Muscle of back (tissue), 13 donors: ENCODE measurements around the gene CDKN2D. TPM values are rescaled to one million over a fixed set of nuclear protein-coding genes. Genes with fewer than 3 reads are reported as not detected.

Experiments used
- DNase-seq, 3 donors: peaks; one replicate each; pipeline versions ENCODE4 v3.0.0 to v3.0.0-alpha.2; 2013
- long read RNA-seq, 9 donors: transcript quantifications; one replicate each; lab custom pipeline, GENCODE V29; 2026
- polyA plus RNA-seq, 10 donors: library from polyadenylated mRNA; unstranded; fragments of 120-200 nt; gene quantifications; one replicate each; pipeline ENCODE4 v1.2.1, GENCODE V29; 2013; ENCODE audit not compliant: insufficient read length in 10 of 10

Gene CDKN2D
- polyA plus RNA-seq, result 10 to 100 TPM; 13.6 to 22.3 (median 15.5) TPM
- long read RNA-seq, donor 1, transcript CDKN2D-202 (2 exons, 1,422 nt), result major isoform, 9 of 18 reads
- long read RNA-seq, donor 1, partial matches to known transcripts, result 9 of 18 reads
- long read RNA-seq, donor 1, other reads (novel, unspliced or antisense), result 0 of 18 reads
- long read RNA-seq, donor 2, transcript CDKN2D-202 (2 exons, 1,422 nt), result major isoform, 7 of 7 reads
- long read RNA-seq, donor 2, partial matches to known transcripts, result 0 of 7 reads
- long read RNA-seq, donor 2, other reads (novel, unspliced or antisense), result 0 of 7 reads
- long read RNA-seq, donor 3, result 0 reads
- long read RNA-seq, donor 4, partial matches to known transcripts, result 0 of 5 reads
- long read RNA-seq, donor 4, other reads (novel, unspliced or antisense), result 0 of 5 reads
- long read RNA-seq, donor 5, transcript CDKN2D-202 (2 exons, 1,422 nt), result major isoform, 9 of 12 reads
- long read RNA-seq, donor 5, partial matches to known transcripts, result 0 of 12 reads
- long read RNA-seq, donor 5, other reads (novel, unspliced or antisense), result 0 of 12 reads
- long read RNA-seq, donor 6, transcript CDKN2D-202 (2 exons, 1,422 nt), result major isoform, 5 of 8 reads
- long read RNA-seq, donor 6, partial matches to known transcripts, result 0 of 8 reads
- long read RNA-seq, donor 6, other reads (novel, unspliced or antisense), result 0 of 8 reads
- long read RNA-seq, donor 7, transcript CDKN2D-202 (2 exons, 1,422 nt), result major isoform, 6 of 7 reads
- long read RNA-seq, donor 7, partial matches to known transcripts, result 0 of 7 reads
- long read RNA-seq, donor 7, other reads (novel, unspliced or antisense), result 0 of 7 reads
- long read RNA-seq, donor 8, transcript CDKN2D-202 (2 exons, 1,422 nt), result major isoform, 10 of 11 reads
- long read RNA-seq, donor 8, partial matches to known transcripts, result 0 of 11 reads
- long read RNA-seq, donor 8, other reads (novel, unspliced or antisense), result 0 of 11 reads
- long read RNA-seq, donor 9, partial matches to known transcripts, result 0 of 3 reads
- long read RNA-seq, donor 9, other reads (novel, unspliced or antisense), result 0 of 3 reads

DNA sequence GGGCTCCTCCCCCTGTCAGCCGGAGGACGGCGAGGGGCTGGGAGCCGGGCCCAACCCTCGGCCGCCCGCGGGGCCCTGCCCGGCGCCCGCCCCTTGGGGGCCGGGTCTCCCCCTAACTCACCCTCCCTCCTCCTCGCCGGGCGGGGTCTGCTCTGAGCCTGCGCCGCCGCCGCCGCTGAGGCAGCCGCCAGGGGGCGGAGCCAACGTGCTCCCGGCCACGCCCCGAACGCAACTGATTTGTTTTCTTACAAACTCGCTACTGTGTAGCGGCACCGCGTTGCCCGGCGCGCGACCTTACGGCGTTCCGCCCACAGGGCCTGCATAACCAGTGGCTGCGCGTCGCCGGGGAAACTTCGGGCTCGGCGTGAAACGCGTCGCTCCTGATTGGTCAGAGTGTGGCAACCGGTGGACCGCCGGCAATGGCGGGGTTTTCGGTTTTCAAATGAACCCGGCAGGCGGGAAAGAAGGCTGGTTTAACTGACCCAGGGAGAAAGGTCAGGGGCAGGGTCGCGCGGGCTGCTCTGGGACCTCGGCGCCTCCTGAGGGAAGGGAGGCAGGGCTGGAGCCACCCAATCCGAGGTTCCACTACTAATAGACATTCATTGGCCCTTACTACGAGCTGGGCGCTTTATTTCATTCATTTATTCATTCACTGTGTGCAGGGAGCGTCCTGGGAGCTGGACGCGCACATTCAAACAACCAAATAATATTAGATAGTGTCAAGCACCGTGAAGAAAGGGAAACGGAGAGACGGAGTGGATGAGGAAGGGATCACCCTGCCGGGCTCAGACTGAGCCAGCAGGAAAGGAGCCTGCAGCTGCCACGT is at the start of gene CDKN2D:
Gene CDKN2D, minus strand, starts transcription at position 154 of the 826 bp plus-strand sequence. CDS start 326 bp downstream, outside the sequence.
- peak; percentile 99 to 100 (median 100) for DNase-seq

DNA sequence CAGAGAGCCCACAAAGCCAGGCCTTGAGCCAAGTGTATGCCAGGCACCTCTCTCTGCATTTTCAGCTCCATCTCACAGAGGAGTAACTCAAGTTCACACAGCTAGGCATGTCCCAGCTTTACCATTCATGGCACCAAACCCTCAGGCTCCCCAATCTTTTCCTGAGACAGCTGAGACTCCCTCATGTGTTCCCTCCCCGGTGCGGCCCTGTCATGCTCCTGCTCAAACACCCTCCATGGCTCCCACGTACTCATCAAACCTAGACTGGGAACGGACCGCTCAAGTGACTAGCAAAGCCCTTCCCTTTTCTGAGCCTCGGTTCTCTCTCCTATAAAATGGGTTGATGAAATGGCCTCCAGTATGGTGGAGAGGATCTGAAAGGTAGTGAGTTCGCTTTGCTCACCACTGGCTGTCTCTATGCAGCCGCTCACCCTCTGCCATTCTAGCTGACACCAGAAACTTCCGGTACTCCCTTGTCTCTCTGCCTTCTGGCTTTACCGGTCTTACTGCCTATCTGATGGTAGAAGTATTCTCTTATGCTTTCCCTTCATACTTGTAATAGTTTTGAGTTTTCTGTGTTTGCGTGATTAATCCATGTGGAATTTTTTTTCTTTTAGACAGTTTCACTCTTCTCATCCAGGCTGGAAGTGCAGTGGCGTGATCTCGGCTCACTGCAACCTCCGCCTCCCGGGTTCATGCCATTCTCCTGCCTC is 48.8 kb upstream of the CDKN2D start:
- peak in 1 of 3 donors; percentile 54 for DNase-seq

DNA sequence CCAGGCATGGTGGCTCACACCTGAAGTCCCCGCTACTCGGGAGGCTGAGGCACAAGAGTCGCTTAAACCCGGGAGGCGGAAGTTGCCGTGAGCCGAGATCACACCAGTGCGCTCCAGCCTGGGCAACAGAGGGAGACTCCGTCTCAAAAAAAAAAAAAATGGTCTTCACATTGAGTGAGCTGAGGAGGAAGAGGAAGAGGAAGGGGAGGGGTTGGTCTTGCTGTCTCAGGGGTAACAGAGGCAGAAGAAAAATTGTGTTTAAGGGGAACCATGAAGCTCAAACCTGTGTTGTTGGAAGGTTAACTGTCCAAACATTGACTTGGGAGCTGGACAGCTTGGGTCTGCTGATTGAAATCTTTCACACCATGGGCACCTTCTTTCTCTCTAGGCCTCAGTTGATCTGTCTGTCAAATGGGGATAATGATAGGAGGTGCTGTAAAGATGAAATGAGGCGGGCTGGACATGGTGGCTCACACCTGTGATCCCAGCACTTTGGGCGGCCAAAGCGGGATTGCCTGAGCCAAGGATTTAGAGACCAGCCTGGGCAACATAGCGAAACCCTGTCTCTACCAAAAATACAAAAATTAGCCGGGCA is 46.7 kb upstream of the CDKN2D start:
- no peak for DNase-seq

DNA sequence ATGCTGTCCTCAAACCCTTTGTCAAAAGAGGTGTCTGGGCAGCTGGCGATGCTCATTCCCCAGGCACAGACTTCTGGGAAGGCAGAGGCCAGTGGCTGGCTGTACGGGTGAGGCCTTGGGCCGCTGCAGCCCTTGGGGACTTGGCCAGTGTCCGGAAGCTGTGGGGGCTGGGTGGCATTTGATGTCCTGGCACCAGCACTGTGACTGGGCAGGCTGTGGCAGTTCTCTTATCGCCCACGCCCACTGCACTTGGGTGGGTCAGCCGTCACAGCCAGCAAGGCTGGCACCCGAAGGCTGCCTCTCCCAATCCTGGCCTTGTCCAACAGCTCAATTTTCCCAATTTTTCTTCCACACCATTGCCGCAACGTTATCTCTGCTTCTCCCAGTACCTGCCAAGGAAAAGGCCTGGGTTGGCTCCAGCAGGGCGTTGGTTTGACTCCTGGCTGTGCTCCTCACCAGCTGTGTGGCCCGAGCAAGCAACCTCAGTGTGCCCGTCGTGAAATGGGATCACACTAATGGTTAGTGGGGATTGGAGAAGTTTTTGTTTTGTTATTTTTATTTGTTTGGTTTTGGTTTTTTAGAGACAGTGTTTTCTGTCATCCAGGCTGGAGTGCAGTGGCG is 43.8 kb upstream of the CDKN2D start:
- peak in 2 of 3 donors; percentile 25 to 27 for DNase-seq

DNA sequence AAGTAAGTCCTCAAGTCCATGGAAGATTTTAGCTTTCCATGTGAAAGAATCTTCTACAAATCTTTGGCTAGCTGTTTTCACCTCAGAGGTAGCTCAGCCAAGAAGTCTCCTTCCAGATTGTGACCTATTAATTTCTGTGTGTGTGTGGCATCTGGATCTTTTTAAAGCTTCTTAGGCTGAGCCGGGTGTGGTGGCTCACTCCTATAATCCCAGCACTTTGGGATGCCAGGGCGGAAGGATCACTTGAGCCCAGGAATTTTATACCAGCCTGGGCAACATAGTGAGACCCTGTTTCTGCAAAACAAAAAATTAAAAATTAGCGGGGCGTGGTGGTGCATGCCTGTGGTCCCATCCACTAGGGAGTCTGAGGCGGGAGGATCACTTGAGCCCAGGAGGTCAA is 43.1 kb upstream of the CDKN2D start:
- DNase-seq, result no peak

DNA sequence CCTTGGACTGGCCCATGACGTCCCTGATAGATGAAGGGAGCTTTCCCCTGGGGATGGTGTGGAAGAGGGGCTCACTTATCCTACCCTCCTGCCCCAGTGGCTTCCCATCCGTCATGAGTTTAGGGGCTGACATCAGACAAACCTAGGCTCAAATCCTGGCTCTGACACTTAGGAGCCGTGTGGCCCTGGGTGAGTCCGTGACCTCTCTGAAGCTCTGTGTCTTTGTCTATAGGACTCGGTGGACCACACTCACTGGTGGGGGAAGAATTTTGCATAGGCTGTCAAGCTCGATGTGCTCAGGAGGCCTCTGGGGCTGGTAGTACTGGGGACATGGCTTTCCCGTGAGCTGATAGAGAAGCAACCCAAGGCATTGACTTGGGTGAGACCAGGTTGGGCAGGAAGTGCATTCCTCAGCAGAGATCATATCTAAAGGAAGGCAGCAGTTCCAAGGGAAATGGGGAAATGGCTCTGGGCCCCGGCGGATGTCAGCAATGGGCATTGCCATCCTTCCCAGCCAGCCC is 35.7 kb upstream of the CDKN2D start:
- DNase-seq, result no peak

DNA sequence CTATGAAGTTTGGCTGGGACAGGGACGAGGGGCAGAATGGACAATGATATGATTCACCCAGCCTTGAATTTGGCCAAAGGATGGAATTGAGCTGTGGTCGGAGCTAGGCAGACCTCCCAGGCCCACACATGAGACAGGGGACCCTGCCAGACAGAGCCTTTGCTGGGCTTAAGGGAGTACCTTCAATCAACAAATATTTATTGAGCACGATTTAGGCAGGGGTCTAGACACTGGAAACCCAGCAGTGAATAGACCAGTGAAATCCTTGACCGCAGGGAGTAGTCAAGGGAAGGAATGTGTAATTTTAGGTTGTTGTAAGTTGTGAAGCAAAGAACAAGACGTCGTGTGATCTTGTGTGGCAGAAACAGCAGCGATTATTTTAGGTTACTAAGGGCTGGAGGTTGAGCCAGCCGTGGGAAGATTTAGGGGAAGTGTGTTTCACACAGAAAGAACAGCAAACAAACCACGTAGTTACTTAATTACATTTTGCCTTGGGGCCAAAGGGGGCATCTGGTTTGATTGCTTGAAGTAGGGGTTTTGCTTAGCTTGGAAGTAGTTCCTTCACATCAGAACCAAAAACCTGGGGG is 35.2 kb upstream of the CDKN2D start:
- DNase-seq, result peak in 1 of 3 donors; percentile 39

DNA sequence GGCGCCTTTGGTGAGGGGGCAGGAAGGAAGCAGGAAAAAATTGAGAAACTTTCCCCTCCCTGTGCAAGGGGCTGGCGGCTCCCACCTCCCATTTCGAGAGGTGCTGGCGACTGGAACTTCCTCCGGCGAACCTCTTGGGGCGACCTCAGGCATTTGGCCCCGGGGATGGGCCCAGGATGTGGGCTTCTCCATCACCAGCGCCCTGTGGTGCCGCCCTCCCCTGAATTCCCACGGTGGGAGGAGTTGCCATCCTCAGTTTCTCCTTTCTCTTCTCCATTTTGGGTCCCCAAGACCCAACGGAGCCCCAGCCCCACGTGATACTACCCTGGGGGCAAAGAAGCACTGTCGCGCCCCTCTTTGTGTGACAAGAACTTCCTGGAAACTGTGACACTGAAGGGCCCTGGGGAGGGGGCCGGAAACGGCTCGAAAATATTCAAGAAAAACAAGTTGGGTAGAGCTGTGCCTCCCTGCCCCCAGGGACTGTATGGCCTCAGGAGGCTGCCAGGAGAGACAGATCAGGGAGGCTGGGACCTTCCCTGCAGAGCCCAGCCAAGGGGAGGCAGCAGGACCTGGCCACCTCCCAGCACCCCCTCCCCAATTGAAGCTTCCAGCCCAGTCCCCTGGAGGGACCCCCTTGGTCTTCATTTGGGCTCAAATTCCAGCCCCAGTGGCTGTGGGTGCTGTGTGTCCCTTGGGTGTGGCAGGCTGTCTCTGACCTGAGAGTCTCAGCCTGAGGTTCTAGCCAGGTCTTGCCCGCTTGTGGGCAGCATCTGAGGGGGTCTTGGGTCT is 34.5 kb upstream of the CDKN2D start:
- DNase-seq, result peak in 2 of 3 donors; percentile 35 to 64

DNA sequence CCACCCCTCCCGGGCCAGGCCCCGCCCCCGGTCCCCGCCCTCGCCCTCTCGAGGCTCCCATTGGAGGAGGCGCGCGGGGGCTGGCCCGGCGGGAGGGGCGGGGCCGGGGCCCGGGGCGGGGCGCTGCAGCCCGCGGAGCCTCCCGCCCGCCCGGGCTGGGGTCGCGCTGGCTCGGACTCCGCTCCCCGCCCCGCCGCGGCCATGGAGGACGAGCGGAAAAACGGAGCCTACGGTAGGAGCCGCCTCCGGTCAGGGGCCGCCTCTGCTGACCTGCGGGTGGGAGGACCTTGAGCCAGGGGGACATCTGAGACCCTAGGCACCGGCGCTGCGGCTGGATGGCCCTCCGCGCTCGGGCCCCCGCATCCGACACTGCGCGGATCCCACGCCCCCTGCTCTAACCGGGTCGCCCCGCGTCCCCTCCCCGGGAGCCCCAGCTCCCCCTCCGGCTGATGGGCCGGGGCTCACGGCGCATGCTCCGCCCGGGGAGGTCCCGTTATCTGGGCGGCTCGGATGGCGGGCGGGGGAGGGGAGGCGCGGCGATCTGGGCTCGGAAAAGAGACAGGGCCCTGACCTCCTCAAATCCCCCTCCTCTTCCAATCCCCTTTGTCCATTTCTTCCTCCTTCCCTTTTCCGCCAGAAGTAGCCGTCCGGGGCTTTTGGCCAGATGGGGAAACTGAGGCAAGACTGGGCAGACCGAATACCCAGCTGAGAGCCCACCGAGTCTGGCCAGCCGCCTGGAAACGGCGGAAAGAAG is 33.7 kb upstream of the CDKN2D start:
- DNase-seq, result peak; percentile 74 to 86 (median 74)

DNA sequence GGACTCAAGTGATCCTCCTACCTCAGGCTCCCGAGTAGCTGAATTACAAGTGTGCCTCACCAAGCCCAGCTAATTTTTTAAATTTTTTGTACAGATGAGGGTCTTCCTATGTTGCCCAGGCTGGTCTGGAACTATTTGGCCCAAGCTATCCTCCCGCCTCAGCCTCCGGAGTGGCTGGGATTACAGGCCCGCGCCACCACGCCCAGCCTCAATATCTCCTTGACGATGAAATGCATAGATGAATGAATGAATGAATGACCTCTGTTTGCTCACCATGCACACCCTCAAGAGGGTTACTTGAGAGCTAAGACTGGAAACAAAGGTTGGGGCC is 33.2 kb upstream of the CDKN2D start:
- DNase-seq, result no peak

DNA sequence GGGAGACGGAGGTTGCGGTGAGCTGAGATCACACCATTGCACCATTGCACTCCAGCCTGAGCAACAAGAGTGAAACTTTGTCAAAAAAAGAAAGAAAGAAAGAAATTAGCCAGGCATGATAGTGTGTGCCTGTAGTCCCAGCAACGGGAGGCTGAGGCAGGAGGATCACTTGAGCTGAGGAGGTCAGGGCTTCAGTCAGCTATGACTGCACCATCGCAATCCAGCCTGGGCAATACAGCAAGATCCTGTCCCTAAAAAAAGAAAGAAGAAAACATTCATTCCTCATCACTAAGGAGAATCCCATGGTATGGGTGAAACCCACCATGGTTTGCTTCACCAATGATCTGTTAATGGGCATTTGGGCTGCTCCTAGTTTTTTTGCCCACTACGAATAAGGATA is 31.4 kb upstream of the CDKN2D start:
- no peak for DNase-seq

DNA sequence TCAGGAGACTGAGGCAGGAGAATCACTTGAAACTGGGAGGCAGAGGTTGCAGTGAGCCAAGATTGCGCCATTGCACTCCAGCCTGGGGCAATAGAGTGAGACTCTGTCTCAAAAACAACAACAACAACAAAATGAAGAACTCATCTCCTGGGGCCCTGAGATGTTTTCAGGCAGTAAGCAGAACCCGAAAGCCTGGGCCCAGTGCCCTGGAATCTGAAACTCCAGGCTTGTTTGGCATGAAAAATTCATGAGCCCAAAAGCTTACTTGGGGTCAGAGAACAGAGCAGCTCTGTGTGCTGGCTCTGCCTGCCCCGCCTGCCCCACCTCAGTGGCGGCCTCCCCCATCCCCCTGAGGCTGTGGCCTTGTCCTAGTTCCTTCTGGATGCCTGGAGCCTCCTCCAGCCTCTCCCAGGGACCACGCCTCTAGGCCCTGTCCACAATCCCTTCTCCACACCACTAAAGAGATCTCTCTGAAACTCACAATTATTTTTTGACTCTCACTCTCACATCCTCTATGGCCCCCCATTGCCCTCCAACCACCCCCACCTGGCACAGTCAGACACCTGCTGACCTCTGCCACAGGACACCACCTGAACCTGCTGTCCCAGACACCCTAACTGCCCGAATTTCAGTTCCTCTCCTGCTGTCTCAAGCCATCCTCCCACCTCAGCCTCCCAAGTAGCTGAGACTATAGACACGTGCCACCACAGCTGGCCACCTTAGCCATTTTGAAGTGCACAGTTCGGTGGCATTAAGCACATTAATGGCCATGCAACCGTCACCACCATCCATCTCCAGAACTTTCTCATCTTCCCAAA is 25.2 kb upstream of the CDKN2D start:
- peak in 1 of 3 donors; percentile 33 for DNase-seq

DNA sequence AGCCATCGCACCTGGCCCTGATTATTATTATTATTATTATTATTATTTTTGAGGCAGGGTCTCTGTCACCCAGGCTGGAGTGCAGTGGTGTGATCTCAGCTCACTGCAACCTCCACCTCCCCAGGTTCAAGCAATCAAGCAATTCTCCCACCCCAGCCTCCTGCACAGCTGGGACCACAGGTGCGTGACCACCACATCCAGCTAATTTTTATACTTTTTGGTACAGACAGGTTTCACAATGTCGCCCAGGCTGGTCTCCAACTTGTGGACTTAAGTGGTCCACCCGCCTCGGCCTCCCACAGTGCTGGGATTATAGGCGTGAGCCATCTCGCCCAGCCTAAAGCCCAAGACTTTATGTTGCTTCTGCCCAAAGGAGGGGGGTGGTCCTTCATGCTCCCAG is 24.4 kb upstream of the CDKN2D start:
- DNase-seq, result no peak

DNA sequence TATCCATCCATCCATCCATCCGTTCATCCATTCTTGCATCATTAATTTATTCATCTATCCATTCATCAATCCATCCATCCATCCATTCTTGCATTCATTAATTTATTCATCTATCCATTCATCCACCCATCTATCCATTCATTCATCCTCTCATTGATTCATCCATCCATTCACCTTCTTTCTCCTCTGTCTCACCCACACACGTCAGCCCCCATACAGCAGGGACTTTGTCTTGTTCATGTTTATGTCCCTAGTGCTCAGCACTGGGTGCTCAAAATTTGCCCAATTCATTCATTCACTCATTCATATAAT is 19.0 kb upstream of the CDKN2D start:
- DNase-seq, result no peak

DNA sequence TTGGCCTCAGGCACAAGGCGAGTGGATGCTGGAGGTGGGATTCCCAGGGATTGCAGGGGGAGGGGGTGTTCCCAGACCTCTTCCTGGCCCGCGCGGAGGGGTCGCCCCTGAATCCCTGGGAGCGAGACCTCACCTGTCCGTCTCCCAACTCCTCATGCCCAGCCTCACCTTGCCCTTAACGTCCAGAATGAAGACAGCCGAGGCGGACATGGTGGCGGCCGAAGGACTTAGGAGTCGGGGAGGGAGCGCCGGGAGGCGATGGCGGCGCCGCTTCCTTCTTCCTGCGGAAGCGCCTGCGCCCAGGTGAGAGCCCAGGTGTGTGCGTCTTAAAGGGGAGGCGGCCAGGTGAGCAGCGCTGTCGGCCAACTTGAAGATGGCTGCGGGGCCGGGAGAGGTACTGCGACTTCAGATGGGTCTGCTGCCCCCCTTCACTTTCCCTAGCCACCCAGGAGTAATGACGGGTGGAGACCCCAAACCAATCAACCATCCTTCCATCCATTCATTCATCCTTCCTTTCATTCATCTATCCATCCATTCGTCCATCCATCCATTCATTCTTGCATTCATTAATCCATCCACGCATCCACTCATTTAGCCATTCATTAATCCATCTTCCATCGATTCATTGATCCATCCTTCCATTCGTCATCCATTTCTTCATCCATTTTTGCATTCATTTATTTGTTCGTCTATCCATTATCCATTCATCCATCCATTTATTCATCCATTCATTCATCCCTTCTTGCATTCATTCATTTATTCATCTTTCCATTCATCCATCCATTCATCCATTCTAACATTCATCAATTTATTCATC is 18.5 kb upstream of the CDKN2D start, which contains the start of gene AP1M2:
Gene AP1M2, minus strand, starts transcription at position 291 of the 817 bp plus-strand sequence. Its CDS starts 81 bp downstream, at position 210.
- no peak for DNase-seq

DNA sequence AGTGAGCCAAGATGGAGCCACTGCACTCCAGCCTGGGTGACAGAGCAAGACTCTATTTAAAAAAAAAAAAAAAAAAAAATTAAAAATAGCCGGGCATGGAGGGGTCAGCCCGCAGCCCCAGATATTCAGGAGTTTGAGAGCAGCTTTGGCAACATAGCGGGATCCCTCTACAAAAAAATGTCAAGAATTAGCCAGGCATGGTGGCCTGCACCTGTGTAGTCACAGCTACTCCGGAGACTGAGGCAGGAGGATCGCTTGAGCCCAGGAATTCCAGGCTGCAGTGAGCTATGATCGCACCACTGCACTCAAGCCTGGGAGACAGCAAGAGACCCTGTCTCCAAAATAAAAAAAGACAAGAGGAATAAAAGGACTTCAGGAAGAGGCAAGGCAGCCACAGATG is 17.6 kb upstream of the CDKN2D start:
- no peak for DNase-seq
